K562 (cell line): ENCODE results near the gene CD101. TPM values are rescaled to one million over a fixed set of nuclear protein-coding genes. Genes with fewer than 3 reads are reported as not detected.

Experiments
- ATAC-seq: fragments of 200-7000 bp; cut with Tn5 transposase; 3 replicates; pipeline ENCODE4 v1.9.1; 2020; ENCODE audit warnings: moderate library complexity
- BruUV-seq: library from RNA; stranded (reverse); fragments of 400-500 nt; replicated peaks from 2 replicates; lab custom pipeline; 2021; lab: Mats Ljungman, UMichigan
- CTCF ChIA-PET: fragments of 300-600 bp; formaldehyde crosslinking; extraction: SDS; loops from one replicate; lab custom pipeline; 2021; ENCODE audit warnings: low intra/inter-chr PET ratio; lab: Yijun Ruan, JAX
- POLR2A ChIA-PET: fragments of 300-600, 350-650 bp; sonication (Branson Sonifier 250); formaldehyde crosslinking; extraction: SDS; loops from one replicate; lab custom pipeline; 2021; ENCODE audit warnings: antibody characterized with exemption, inconsistent platforms; lab: Yijun Ruan, JAX
- DNase-seq, 4 experiments: peaks; one replicate each; pipeline versions ENCODE4 v3.0.0 to v3.0.0-alpha.2; 2011 to 2018; ENCODE audit warnings: low spot score in 3 of 4, mixed read lengths in 3 of 4; ENCODE audit errors: extremely low read depth in 1 of 4
- FAIRE-seq: peaks from 2 replicates; lab custom pipeline; 2011; peaks lifted over from hg19 to GRCh38; lab: Jason Lieb, UNC
- H2AFZ ChIP-seq: 2 replicates; pipeline ENCODE4 v1.6.0; 2011; ENCODE audit warnings: low read depth, low read length, control low read depth, inconsistent platforms
- H3K27ac ChIP-seq: fragments of 200-600 bp; 3 replicates; pipeline ENCODE4 v1.8.0; 2011; ENCODE audit warnings: low read depth, mild to moderate bottlenecking, control low read depth, inconsistent platforms, low read length, moderate library complexity, mixed read lengths; ENCODE audit errors: extremely low read depth
- H3K27me3 ChIP-seq, 2 experiments: fragments of 300-600 bp in 1 of 2; 2 replicates in 1 of 2; 3 replicates in 1 of 2; pipeline versions ENCODE4 v1.6.0 to v1.8.0; 2011; ENCODE audit warnings: inconsistent platforms in 2 of 2, low read length in 2 of 2, mild to moderate bottlenecking in 1 of 2, mixed read lengths in 1 of 2, moderate library complexity in 1 of 2; ENCODE audit not compliant: control insufficient read depth in 2 of 2, insufficient read depth in 2 of 2
- H3K36me3 ChIP-seq: fragments of 300-600 bp; 3 replicates; pipeline ENCODE4 v1.8.0; 2011; ENCODE audit warnings: mild to moderate bottlenecking, low read length, inconsistent platforms; ENCODE audit not compliant: control insufficient read depth, insufficient read depth
- H3K4me1 ChIP-seq, 2 experiments: fragments of 200-600 bp in 1 of 2; replicated peaks in 1 of 2; 2 replicates in 1 of 2; 3 replicates in 1 of 2; pipeline versions ENCODE4 v1.5.1 to v1.8.0; 2011; ENCODE audit warnings: inconsistent platforms in 2 of 2, low read length in 2 of 2, mild to moderate bottlenecking in 1 of 2, mixed read lengths in 1 of 2, moderate library complexity in 1 of 2; ENCODE audit not compliant: control insufficient read depth in 2 of 2, insufficient read depth in 2 of 2
- H3K4me2 ChIP-seq: 2 replicates; pipeline ENCODE4 v1.6.1; 2011; ENCODE audit warnings: low read length, control low read depth, inconsistent platforms, mixed read lengths; ENCODE audit not compliant: insufficient read depth
- H3K4me3 ChIP-seq: fragments of 200-600 bp; sonication (generic), shearing (Covaris generic); 2 replicates; pipeline ENCODE4 v1.5.1; 2016; ENCODE audit warnings: control low read depth, inconsistent platforms
- H3K79me2 ChIP-seq: fragments of 200-600 bp; 3 replicates; pipeline ENCODE4 v1.8.0; 2011; ENCODE audit warnings: low read length, inconsistent platforms; ENCODE audit not compliant: control insufficient read depth, insufficient read depth
- H3K9ac ChIP-seq, 2 experiments: 2 replicates each; pipeline versions ENCODE4 v1.6.0 to v1.6.1; 2011; ENCODE audit warnings: low read depth in 2 of 2, low read length in 2 of 2, control low read depth in 1 of 2, inconsistent platforms in 1 of 2, mild to moderate bottlenecking in 1 of 2, mixed read lengths in 1 of 2; ENCODE audit not compliant: insufficient read depth in 1 of 2
- H3K9me1 ChIP-seq: one replicate; pipeline ENCODE4 v1.6.0; 2011; ENCODE audit warnings: inconsistent platforms, mild to moderate bottlenecking, low read length, moderate library complexity; ENCODE audit not compliant: control insufficient read depth, insufficient read depth
- H3K9me3 ChIP-seq: replicated peaks from 2 replicates; pipeline ENCODE4 v1.5.1; 2011; ENCODE audit warnings: low read depth, low read length, inconsistent platforms; ENCODE audit not compliant: control insufficient read depth, insufficient read depth
- H4K20me1 ChIP-seq: replicated peaks from 2 replicates; pipeline ENCODE4 v1.6.1; 2011; ENCODE audit warnings: low read length, inconsistent platforms, mixed read lengths; ENCODE audit not compliant: control insufficient read depth, insufficient read depth
- CREB5 ChIP-seq: fragments of 250-450 bp; sonication (Bioruptor Pico); IDR thresholded peaks from 2 replicates; pipeline ENCODE4 v1.5.0; 2020; ENCODE audit warnings: mild to moderate bottlenecking
- FOXJ2 ChIP-seq: fragments of 200-800 bp; sonication (Bioruptor generic); IDR thresholded peaks from 2 replicates; pipeline ENCODE4 v1.6.1; 2016; ENCODE audit warnings: missing genetic modification characterization, missing compliant biosample characterization
- HDAC8 ChIP-seq: fragments of 450-650 bp; IDR thresholded peaks from 2 replicates; pipeline ENCODE4 v1.6.1; 2016; ENCODE audit warnings: mild to moderate bottlenecking, missing genetic modification characterization, moderate library complexity, missing compliant biosample characterization
- MCM5 ChIP-seq: fragments of 450-650 bp; IDR thresholded peaks from 2 replicates; pipeline ENCODE4 v1.6.1; 2016; ENCODE audit warnings: low read depth
- NCOA1 ChIP-seq: fragments of 450-650 bp; IDR thresholded peaks from 2 replicates; pipeline ENCODE4 v1.6.1; 2016; ENCODE audit warnings: low read depth
- SFPQ ChIP-seq: fragments of 200-400 bp; formaldehyde crosslinking; IDR thresholded peaks from 2 replicates; pipeline ENCODE4 v1.6.1; 2017; ENCODE audit warnings: mild to moderate bottlenecking, low read depth, low read length, moderate library complexity
- ZNF174 ChIP-seq: fragments of 250-450 bp; sonication (Bioruptor Pico); IDR thresholded peaks from 2 replicates; pipeline ENCODE4 v1.4.0; 2020; ENCODE audit warnings: mild to moderate bottlenecking
- ZNF445 ChIP-seq: fragments of 250-450 bp; sonication (Bioruptor Pico); IDR thresholded peaks from 2 replicates; pipeline ENCODE4 v1.4.0; 2020; ENCODE audit warnings: low read depth, mild to moderate bottlenecking, moderate library complexity
- WGBS: fragments of 100-300 bp; shearing (Covaris generic); methylation state at CpG from one replicate; pipeline ENCODE4 v1.1.6; 2016; ENCODE audit warnings: low coverage, mixed read lengths; ENCODE audit not compliant: insufficient coverage; ENCODE audit errors: missing lambda C conversion rate; 5-methylcytosine and 5-hydroxymethylcytosine counted together
- in situ Hi-C: fragments of 300-500 bp; cut with MboI; formaldehyde crosslinking; loops from 4 replicates; pipeline ENCODE4 v1.15.0; 2018; ENCODE audit warnings: inconsistent platforms, mixed read lengths
- intact Hi-C: fragments of 100-400 bp; cut with micrococcal nuclease; formaldehyde crosslinking; loops from 2 replicates; pipeline ENCODE4 v1.14.2; 2022
- polyA plus RNA-seq, 8 experiments: library from polyadenylated mRNA; depleted of rRNA in 4 of 8; stranded (reverse) in 5 of 8; unstranded in 3 of 8; fragments of >200 nt; fragmentation: Nextera tagmentation in 2 of 8; fragmentation: Illumina TruSeq in 1 of 8; extraction: Ambion mirVana in 2 of 8; extraction: Trizol in 1 of 8; gene quantifications; 2 replicates each; pipeline versions ENCODE4 v1.2.1 to v1.2.3, GENCODE V29; 2011 to 2014; ENCODE audit warnings: inconsistent platforms in 1 of 8, missing spikeins in 1 of 8
- total RNA-seq, 7 experiments: library from RNA; depleted of rRNA in 6 of 7; stranded (reverse); fragments of >200 nt in 6 of 7; fragmentation: Illumina TruSeq in 2 of 7; extraction: Trizol in 2 of 7; gene quantifications; 2 replicates each; pipeline versions ENCODE4 v1.2.1 to v1.2.3, GENCODE V29; 2011 to 2021; ENCODE audit warnings: low replicate concordance in 1 of 7
- TF ChIP-seq, protein P1 (sequence below), 2 experiments: IDR thresholded peaks; 2 replicates each; pipeline ENCODE4 v1.6.1; 2011; ENCODE audit warnings: borderline replicate concordance in 1 of 2, control low read depth in 1 of 2, low read depth in 1 of 2, low read length in 1 of 2, mild to moderate bottlenecking in 1 of 2, mixed read lengths in 1 of 2, moderate library complexity in 1 of 2; ENCODE audit not compliant: insufficient read depth in 1 of 2, insufficient read length in 1 of 2, poor library complexity in 1 of 2, severe bottlenecking in 1 of 2; ENCODE audit errors: extremely low read depth in 1 of 2
- TF ChIP-seq, protein P2 (sequence below): fragments of 250-450 bp; sonication (Bioruptor Pico); IDR thresholded peaks from 2 replicates; pipeline ENCODE4 v1.9.0; 2021; ENCODE audit warnings: mild to moderate bottlenecking, inconsistent platforms
- TF ChIP-seq, protein P3 (sequence below): fragments of 450-650 bp; IDR thresholded peaks from 2 replicates; pipeline ENCODE4 v1.6.1; 2016; ENCODE audit warnings: low read depth, mild to moderate bottlenecking, moderate library complexity

The CD101 gene
- total and polyA plus RNA-seq, 9 of the 15 experiments (the other 6 are each of a cell fraction or from before 2014, with no cell fraction given): 0.04 to 1.1 (median 0.20) TPM

- TF ChIP-seq SFPQ: no peak
- TF ChIP-seq ZNF174: no peak
- TF ChIP-seq, all 486 proteins: peak for 2
Observed at GRCh38 chr1:116988248-116988647, 13.3 kb upstream of the CD101 start (continued).

DNA sequence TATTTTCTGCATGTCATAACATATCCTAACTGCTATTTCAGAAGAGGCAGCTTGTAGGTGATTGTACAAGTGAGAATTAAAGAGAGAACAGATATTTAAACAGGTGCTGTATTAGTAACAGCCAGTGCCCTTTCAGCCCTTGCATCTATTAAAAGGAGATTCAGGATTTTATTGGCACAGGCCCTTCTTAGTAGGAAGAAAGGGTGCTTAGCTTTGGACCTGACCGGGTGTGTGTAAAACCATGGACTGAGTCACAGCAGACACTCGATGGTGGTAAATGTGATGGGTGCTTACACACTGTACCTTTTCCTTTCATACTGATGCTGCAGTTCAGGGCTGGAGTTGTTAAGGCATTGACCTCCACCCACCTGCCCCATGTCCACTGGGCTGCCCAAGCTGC is 12.7 kb upstream of the CD101 start:
- FAIRE-seq (no peak), DNase-seq (no peak), ATAC-seq (no peak)
- intact Hi-C loops: no loop called here
- H4K20me1 ChIP-seq: no peaks in the 10 kb centered on the region
- peaks cover 7 to 13% of the 10 kb centered on the region in 2 experiments for H3K4me1 ChIP-seq
- no TSS peak for BruUV-seq
- H3K36me3 ChIP-seq: peaks cover 24% of the 10 kb centered on the region; the same call in 2 of the 3 replicates
- no peak overlapping the region for H2AFZ ChIP-seq
- no peak overlapping the region for H3K27ac ChIP-seq
- WGBS: 44% methylated on average over 1 of the region's 2 CpGs
- H3K9me1 ChIP-seq: no peaks in the 10 kb centered on the region
- no peak overlapping the region for H3K9ac ChIP-seq
- no peak overlapping the region for H3K4me3 ChIP-seq
- ChIA-PET POLR2A (no interaction called here), CTCF (interaction anchor here (0.6 kb wide), 1 partner anchor 303 kb away, joined by 3 read pairs; no protein-coding TSS in a partner anchor)
- in situ Hi-C loops: no loop called here
- H3K79me2 ChIP-seq: no peaks in the 10 kb centered on the region
- no peak overlapping the region for H3K4me2 ChIP-seq
- no peaks in the 10 kb centered on the region for H3K27me3 ChIP-seq
- no peaks in the 10 kb centered on the region for H3K9me3 ChIP-seq
- no peak for TF ChIP-seq HDAC8 (tag)
- TF ChIP-seq, protein P1, sequence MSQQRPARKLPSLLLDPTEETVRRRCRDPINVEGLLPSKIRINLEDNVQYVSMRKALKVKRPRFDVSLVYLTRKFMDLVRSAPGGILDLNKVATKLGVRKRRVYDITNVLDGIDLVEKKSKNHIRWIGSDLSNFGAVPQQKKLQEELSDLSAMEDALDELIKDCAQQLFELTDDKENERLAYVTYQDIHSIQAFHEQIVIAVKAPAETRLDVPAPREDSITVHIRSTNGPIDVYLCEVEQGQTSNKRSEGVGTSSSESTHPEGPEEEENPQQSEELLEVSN (IDR thresholded peaks at IDR 0.05; ENCODE audit: borderline replicate concordance in 1 of 2, extremely low read depth in 1 of 2, insufficient read depth in 1 of 2, insufficient read length in 1 of 2, low read depth in 1 of 2, low read length in 1 of 2, poor library complexity in 1 of 2, severe bottlenecking in 1 of 2): no peak
- TF ChIP-seq ZNF445 (CRISPR knock-in tag): no peak
- TF ChIP-seq MCM5: no peak
- TF ChIP-seq, protein P2, sequence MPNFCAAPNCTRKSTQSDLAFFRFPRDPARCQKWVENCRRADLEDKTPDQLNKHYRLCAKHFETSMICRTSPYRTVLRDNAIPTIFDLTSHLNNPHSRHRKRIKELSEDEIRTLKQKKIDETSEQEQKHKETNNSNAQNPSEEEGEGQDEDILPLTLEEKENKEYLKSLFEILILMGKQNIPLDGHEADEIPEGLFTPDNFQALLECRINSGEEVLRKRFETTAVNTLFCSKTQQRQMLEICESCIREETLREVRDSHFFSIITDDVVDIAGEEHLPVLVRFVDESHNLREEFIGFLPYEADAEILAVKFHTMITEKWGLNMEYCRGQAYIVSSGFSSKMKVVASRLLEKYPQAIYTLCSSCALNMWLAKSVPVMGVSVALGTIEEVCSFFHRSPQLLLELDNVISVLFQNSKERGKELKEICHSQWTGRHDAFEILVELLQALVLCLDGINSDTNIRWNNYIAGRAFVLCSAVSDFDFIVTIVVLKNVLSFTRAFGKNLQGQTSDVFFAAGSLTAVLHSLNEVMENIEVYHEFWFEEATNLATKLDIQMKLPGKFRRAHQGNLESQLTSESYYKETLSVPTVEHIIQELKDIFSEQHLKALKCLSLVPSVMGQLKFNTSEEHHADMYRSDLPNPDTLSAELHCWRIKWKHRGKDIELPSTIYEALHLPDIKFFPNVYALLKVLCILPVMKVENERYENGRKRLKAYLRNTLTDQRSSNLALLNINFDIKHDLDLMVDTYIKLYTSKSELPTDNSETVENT: no peak
- TF ChIP-seq NCOA1: no peak
- TF ChIP-seq, protein P3, sequence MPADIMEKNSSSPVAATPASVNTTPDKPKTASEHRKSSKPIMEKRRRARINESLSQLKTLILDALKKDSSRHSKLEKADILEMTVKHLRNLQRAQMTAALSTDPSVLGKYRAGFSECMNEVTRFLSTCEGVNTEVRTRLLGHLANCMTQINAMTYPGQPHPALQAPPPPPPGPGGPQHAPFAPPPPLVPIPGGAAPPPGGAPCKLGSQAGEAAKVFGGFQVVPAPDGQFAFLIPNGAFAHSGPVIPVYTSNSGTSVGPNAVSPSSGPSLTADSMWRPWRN: no peak
- no peak for TF ChIP-seq CREB5 (CRISPR knock-in tag)
- no peak for TF ChIP-seq FOXJ2 (tag)
